KMS-11 (cell line): ENCODE results near the gene GALNT9.

Source experiments
- H2AFZ ChIP-seq: fragments of 200-600 bp; sonication (generic); 2 replicates; pipeline ENCODE4 v1.6.1; 2016; ENCODE audit warnings: antibody characterized with exemption, mixed run types, low read depth
- H3K27ac ChIP-seq: fragments of 200-600 bp; sonication (generic); 2 replicates; pipeline ENCODE4 v1.6.1; 2016; ENCODE audit warnings: mild to moderate bottlenecking, mixed run types
- H3K27me3 ChIP-seq: fragments of 200-600 bp; sonication (generic); 2 replicates; pipeline ENCODE4 v1.6.1; 2017; ENCODE audit warnings: mild to moderate bottlenecking, low read depth, mixed run types, moderate library complexity; ENCODE audit not compliant: insufficient read depth
- H3K36me3 ChIP-seq: fragments of 200-600 bp; sonication (generic); 2 replicates; pipeline ENCODE4 v1.6.1; 2017; ENCODE audit warnings: mild to moderate bottlenecking, mixed run types; ENCODE audit not compliant: insufficient read depth
- H3K4me1 ChIP-seq: fragments of 200-600 bp; sonication (generic); 2 replicates; pipeline ENCODE4 v1.6.1; 2016; ENCODE audit warnings: mild to moderate bottlenecking, low read depth, mixed run types; ENCODE audit not compliant: poor library complexity, severe bottlenecking
- H3K4me2 ChIP-seq: fragments of 200-600 bp; sonication (generic); 2 replicates; pipeline ENCODE4 v1.7.0; 2016; ENCODE audit warnings: mild to moderate bottlenecking, mixed run types
- H3K4me3 ChIP-seq: fragments of 200-600 bp; sonication (generic); IDR thresholded peaks from 2 replicates; pipeline ENCODE4 v1.6.1; 2017; ENCODE audit warnings: low read depth, low read length, mixed read lengths; ENCODE audit not compliant: insufficient read depth
- H3K79me2 ChIP-seq: fragments of 200-600 bp; sonication (generic); 2 replicates; pipeline ENCODE4 v1.6.1; 2016; ENCODE audit warnings: low read depth, mixed run types; ENCODE audit not compliant: insufficient read depth
- H3K9ac ChIP-seq: fragments of 200-600 bp; sonication (generic); 2 replicates; pipeline ENCODE4 v1.6.1; 2016; ENCODE audit warnings: mild to moderate bottlenecking, mixed run types
- H4K20me1 ChIP-seq: fragments of 200-600 bp; sonication (generic); 2 replicates; pipeline ENCODE4 v1.6.1; 2016; ENCODE audit warnings: mild to moderate bottlenecking, mixed run types; ENCODE audit not compliant: insufficient read depth
- TF ChIP-seq, protein P1 (sequence below): fragments of 200-600 bp; sonication (generic); conservative IDR thresholded peaks from 2 replicates; pipeline ENCODE4 v1.6.1; 2017; ENCODE audit warnings: low read depth, mild to moderate bottlenecking, antibody characterized with exemption, low read length, moderate library complexity, mixed read lengths

GALNT9 gene

DNA sequence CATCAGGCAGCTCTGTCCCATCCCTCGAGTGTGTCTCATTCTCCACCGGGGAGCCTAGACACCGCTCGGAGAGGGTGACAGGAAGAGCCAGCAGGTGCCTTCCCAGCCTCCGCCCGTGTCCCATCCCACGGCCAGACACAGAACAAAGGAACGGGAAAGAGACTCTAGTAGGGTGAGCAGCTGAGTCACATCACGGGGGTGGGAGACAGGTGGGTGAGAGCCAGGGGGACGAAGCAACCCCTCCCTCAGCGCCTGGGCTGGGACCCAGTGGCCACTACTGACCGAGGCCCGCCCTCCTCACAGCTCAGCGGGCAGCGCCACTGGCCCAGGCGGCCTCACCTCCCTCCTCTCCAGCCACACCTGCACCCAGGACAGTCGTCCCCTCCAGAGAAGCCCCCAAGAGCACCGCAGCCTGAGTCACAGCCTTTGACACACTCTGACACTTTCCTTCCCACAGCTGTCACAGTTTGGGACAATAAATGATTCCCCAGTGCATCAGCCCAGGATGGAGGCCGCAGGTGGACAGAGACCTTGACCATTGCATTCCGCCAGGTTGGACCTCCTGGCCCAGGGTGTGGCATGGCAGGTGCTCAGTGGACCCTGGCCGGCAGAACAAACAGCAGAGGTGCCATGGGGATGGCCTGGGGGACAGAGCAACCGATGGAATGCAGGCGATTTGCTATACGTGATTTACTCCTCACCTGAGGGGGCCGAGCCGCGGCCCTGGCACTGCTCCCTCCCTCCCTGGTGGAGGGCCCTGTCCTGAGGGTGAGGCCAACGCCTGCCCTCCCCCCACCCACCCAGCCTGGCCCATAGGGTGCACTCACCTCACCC is 45.4 kb upstream of the GALNT9 start:
- no peaks in the 10 kb centered on the region for H3K79me2 ChIP-seq
- H2AFZ ChIP-seq: no peak overlapping the region
- no peaks in the 10 kb centered on the region for H4K20me1 ChIP-seq
- no peak overlapping the region for H3K4me2 ChIP-seq
- no peaks in the 10 kb centered on the region for H3K36me3 ChIP-seq
- no peak overlapping the region for H3K4me3 ChIP-seq
- H3K27ac ChIP-seq: no peak overlapping the region
- H3K4me1 ChIP-seq: no peaks in the 10 kb centered on the region
- TF ChIP-seq, protein P1, sequence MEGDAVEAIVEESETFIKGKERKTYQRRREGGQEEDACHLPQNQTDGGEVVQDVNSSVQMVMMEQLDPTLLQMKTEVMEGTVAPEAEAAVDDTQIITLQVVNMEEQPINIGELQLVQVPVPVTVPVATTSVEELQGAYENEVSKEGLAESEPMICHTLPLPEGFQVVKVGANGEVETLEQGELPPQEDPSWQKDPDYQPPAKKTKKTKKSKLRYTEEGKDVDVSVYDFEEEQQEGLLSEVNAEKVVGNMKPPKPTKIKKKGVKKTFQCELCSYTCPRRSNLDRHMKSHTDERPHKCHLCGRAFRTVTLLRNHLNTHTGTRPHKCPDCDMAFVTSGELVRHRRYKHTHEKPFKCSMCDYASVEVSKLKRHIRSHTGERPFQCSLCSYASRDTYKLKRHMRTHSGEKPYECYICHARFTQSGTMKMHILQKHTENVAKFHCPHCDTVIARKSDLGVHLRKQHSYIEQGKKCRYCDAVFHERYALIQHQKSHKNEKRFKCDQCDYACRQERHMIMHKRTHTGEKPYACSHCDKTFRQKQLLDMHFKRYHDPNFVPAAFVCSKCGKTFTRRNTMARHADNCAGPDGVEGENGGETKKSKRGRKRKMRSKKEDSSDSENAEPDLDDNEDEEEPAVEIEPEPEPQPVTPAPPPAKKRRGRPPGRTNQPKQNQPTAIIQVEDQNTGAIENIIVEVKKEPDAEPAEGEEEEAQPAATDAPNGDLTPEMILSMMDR: no peak
- H3K9ac ChIP-seq: no peak overlapping the region
- H3K27me3 ChIP-seq: peaks cover 15% of the 10 kb centered on the region; the same call in 1 of the 2 replicates

DNA sequence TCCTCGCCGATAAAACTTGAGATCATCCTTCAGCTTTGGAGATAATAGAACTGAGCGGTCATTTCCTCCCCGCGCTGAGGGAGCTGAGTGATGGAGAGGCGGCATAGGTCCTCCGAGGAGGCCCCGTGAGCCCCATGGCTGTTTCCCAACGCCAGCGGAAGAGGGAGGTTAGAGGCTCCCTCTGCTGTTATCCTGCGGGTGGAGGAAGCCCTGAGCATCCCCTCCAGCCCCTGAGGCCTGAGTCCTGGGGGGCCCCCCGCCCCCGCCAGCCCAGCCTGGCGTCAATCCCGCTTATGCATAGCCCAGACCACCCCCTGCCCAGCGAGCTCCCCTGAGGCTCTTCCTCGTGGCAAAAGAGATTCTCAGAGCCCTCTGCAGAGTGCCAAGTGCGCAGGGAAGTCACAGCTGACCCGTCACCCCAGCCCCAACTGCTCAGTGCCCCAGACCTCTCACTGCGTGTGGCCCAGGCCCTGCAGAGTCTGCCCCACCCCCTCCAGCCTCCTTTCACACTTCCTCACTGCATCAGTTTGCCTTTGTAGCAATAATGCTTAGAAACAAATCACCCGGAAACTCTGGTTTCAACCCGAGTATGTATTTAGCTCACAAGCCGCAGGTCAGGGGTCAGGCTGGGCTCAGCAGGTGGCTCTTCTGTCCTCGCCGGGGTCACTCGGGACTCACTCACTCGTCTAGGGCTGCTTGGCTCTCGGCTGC is 44.7 kb upstream of the GALNT9 start:
- H3K4me2 ChIP-seq: no peak overlapping the region
- H3K4me1 ChIP-seq: no peaks in the 10 kb centered on the region
- no peaks in the 10 kb centered on the region for H3K79me2 ChIP-seq
- no peak overlapping the region for H3K9ac ChIP-seq
- no peaks in the 10 kb centered on the region for H3K36me3 ChIP-seq
- H3K27ac ChIP-seq: no peak overlapping the region
- H3K27me3 ChIP-seq: peaks cover 18% of the 10 kb centered on the region; the same call in 1 of the 2 replicates
- H2AFZ ChIP-seq: no peak overlapping the region
- H4K20me1 ChIP-seq: no peaks in the 10 kb centered on the region
- TF ChIP-seq, protein P1: no peak
- no peak overlapping the region for H3K4me3 ChIP-seq

DNA sequence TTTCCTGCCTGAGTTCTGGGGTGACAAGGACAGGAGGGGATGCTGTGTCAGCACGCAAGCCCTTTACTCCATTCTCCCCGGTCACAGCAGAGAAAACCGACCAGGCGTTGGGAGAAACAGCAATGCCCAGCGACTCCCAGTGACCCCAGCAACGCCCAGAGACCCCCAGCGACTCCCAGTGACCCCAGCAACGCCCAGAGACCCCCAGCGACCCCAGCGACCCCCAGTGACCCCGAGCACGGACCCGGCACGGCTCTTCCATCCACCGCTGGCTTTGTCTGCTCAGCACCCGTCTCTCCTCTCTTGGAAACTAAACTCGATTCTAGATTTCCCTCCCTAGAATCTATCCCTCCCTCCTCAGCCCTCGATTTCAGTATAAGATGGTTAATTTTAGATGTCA is 38.5 kb upstream of the GALNT9 start:
- H3K36me3 ChIP-seq: no peaks in the 10 kb centered on the region
- no peaks in the 10 kb centered on the region for H3K4me1 ChIP-seq
- no peak overlapping the region for H3K4me3 ChIP-seq
- no peak overlapping the region for H3K27ac ChIP-seq
- TF ChIP-seq, protein P1: no peak
- no peaks in the 10 kb centered on the region for H4K20me1 ChIP-seq
- no peak overlapping the region for H3K4me2 ChIP-seq
- peaks cover 12% of the 10 kb centered on the region; the same call in 1 of the 2 replicates for H3K27me3 ChIP-seq
- no peak overlapping the region for H2AFZ ChIP-seq
- H3K9ac ChIP-seq: no peak overlapping the region
- no peaks in the 10 kb centered on the region for H3K79me2 ChIP-seq

DNA sequence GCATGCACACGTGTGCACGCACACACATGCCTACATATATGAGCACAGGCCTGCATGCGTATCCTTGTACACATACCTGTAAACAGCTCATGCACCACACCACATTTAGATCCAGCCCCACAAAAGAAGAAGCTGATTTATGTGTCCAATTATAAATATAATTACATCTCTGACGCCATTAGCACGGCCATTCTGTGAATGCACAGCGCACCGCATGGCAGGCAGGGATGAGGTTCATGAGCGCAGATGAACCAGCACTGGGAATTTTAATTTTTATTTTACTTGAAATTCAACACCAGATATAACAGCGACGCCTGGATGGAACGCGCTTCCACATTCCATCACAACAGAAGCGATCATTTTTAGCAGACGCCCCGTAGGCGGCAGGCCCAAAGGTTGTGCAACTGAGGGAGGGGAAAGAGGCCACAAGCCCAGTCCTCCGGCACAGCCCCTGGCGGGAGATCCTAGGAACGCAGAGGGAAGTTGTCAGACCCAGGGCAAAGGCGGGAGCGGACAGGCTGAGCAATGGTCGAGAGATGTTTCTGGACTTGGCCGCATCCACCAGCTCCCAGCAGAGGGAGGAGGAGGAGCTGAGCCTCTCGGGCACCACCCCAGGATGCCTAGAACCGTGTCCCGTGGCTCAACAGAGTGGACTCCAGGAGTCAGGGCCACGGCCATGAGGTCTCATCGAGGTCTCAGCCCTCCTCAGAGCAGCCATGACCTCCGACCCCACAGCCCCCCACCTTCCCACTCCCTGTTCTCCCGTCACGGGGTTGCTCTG is 37.9 kb upstream of the GALNT9 start:
- TF ChIP-seq, protein P1: no peak
- Histone ChIP-seq H3K27ac (no peak overlapping the region), H3K36me3 (no peaks in the 10 kb centered on the region), H4K20me1 (no peaks in the 10 kb centered on the region), H3K4me1 (no peaks in the 10 kb centered on the region), H2AFZ (no peak overlapping the region), H3K9ac (no peak overlapping the region), H3K27me3 (peaks cover 12% of the 10 kb centered on the region; the same call in 1 of the 2 replicates), H3K79me2 (no peaks in the 10 kb centered on the region), H3K4me3 (no peak overlapping the region), H3K4me2 (no peak overlapping the region)
